HG03097 (cell line): ENCODE measurements around the gene TMEM164.
"Not testable (repeated sequence)": the region's sequence is repeated elsewhere in the genome, so short reads cannot be mapped to it uniquely, and the experiment has no call there.

Experiments used
- ATAC-seq: cut with Tn5 transposase; IDR thresholded peaks from one replicate; pipeline ENCODE4 v1.9.1; 2021; ENCODE audit not compliant: unreplicated experiment, low FRiP score

The TMEM164 gene

GRCh38 chrX:110123331-110123782 lies 120.4 kb downstream of the TMEM164 start:
- ATAC-seq: no peak

DNA sequence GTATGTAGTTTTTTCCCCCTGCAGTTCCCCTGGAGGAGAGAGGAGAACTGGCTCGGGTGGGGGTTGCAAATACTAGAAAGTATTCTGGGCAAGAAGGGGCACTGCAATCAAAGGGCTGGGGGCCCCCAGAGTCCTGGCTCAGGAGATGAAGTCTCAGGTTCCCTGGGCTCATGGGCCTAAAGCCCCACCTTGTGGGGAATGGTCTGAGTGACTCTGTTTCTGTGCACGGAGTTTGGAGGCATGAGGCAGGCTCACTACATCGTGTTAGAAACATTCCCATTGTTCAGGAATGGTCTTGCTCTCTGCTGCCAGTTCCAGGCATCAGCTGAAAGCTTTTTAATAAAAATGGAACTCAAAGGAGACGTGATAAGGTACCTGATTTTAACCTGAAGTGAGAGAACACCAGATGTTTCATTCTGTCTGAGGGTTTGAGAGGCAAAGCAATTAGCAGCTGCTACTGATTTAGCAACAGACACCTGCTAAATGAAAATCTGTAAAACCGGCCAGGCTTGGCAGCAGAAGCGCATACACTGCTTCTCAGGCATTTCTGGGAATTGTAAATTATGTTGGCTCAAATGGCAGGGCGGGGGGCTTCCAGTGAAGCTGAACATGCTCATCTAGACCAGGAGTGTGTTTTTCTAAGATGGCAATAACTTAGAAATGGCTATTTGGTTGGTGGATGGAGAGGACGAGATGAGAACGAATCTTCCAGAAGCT lies 122.7 kb downstream of the TMEM164 start:
- ATAC-seq: no peak

DNA sequence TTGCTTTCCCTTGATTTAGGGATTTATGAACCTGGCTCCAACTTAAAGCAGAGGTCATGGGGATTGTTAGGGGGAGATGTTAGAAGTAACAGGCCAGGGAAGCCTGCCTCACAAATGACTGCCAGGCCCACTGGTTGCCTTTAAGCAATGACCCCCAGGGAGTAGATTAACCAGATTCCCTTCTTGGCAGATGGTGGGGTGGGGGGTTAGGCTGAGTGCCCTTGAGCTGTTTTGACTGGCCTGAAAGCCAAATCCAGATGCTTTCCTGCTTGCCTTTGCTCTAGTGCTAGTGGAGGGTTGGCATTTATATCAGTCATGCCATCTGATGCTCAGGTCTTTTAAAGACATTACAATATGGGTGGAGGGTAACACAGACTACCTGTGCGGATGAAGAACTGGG lies 128.1 kb downstream of the TMEM164 start:
- ATAC-seq: no peak

- no peak for ATAC-seq
Observed at GRCh38 chrX:110132450-110133114, 129.7 kb downstream of the TMEM164 start.

GRCh38 chrX:110133735-110134370 lies 130.9 kb downstream of the TMEM164 start:
- ATAC-seq: no peak

- no peak for ATAC-seq
Observed at GRCh38 chrX:110135618-110136017, 132.7 kb downstream of the TMEM164 start.

DNA sequence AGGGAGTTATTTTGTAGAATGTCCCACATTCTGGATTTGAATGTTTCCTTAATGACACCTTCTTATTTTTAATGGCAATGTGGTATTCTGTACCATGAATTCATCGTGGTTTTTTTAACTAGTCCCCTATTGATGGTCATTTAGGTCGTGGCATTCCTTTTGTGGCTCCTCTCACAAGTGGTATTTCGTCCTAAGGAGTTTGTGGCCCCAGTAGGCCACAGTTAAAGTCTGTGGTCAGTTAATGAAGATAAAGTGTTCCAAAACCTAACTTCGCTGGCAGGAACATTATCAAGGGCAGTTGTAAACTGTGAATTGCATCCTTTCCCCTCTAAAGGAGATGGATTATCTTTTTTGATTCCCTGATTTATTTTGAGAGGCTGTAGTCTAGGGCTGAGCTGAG lies 133.2 kb downstream of the TMEM164 start:
- no peak for ATAC-seq

- no peak for ATAC-seq
Observed at GRCh38 chrX:110138557-110138956, 135.6 kb downstream of the TMEM164 start.

GRCh38 chrX:110139172-110139571 lies 136.3 kb downstream of the TMEM164 start:
- ATAC-seq: no peak

- ATAC-seq: no peak
Observed at GRCh38 chrX:110142096-110142495, 139.2 kb downstream of the TMEM164 start.

DNA sequence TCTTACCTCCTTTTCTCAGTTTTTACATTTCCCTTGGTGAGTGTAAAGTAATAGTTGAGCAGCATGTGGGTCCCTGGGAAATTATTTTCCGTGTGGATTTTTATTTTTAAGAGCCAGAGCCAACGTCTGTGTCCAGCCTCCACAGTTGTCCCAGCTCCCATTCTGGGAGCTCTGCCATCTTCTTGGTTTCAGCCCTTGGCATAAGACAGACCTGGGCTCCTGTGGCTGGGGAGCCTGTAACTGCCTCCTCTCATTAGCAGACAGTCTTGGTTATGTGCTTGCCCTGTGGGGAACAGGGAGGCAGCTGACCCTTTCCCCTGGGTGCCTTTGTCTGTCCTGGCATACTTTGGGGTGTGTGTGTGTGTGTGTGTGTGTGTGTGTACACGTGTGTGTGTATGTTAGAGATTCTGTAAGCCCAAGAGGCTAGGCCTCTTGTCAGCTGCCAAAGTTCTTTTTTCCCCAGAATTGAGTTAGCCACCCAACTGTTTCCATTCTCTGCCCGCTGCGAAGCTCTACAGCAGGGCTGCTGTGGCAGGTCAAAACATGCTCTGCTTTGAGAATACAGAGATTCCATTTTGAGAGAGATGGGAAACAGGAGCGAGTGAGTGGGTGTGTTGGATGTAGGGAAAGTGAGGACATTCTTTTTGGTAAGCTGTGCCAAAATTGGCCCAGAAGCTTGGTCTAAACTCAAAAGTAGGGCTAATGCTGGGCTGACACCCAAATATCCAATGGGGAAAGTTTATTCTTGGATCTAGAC lies 140.7 kb downstream of the TMEM164 start:
- no peak for ATAC-seq

DNA sequence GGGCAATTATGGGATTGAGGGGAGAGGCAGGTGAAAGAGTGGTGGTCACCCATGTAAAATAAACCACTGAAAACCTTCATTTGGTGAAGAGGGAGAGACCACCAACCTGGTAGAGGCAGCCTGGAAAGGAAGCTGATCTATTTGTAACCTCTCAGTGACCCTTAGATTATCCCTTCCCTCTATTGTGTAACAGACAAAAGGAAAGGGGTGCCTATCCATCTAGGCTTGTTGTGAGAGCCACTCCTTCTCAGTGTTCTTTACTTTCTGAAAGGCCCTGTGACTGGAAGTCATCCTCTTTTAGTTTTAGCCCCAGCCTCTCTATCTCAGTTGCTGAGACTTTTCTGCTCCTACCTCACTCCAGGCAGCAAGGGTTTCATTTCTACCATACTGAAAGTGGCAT lies 142.4 kb downstream of the TMEM164 start:
- ATAC-seq: no peak

GRCh38 chrX:110145854-110146253 lies 142.9 kb downstream of the TMEM164 start:
- ATAC-seq: no peak

- ATAC-seq: peak; percentile 54
Observed at GRCh38 chrX:110146521-110146920, 143.6 kb downstream of the TMEM164 start.

DNA sequence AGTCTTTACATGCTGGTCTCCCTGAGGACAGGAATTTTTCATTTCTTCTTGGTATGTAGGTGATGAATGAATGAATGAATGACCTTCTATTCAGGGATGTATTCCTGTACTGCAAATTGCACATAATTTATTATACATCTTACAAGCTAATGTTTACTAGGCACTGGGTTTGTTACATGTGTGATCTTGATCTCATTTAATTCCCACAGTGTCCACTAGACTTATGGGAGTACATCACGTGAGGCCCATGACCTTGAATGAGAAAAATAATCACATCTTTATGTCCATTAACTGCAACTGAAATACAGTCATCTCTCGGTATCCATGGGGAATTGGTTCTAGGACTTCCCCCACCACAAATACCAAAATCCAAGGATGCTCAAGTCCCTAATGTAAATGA lies 150.3 kb downstream of the TMEM164 start:
- ATAC-seq: no peak

DNA sequence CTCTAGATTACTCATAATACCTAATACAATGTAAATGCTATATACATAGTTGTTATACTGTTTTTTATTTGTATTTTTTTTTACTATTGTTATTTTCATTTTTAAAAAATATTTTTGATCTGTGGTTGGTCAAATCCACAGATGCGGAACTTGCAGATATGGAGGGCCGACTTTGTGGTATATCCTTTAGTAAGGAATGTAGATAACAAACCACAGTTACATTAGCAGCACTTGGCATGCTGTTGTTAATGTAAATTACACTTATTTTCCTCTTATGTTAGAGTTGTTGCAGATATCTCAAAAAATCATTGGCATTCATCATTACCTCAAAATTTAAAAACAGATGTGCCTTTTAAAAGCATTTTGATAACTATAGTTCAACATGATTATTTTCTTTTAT lies 151.0 kb downstream of the TMEM164 start:
- ATAC-seq: no peak

DNA sequence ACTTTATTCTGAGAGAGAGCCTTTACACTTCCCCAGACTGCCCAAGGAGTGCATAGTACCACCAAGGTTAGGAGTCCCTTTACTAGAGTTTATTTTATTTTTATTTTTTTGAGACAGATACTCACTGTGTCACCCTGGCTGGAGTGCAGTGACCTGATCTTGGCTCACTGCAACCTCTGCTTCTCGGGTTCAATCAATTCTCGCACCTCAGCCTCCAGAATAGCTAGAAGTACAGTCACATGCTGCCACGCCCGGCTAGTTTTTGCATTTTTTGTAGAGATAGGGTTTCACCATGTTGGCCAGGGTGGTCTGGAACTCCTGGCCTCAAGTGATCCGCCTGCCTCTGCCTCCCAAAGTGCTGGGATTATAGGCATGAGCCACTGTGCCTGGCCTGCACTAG lies 151.4 kb downstream of the TMEM164 start:
- ATAC-seq: not testable (repeated sequence)

DNA sequence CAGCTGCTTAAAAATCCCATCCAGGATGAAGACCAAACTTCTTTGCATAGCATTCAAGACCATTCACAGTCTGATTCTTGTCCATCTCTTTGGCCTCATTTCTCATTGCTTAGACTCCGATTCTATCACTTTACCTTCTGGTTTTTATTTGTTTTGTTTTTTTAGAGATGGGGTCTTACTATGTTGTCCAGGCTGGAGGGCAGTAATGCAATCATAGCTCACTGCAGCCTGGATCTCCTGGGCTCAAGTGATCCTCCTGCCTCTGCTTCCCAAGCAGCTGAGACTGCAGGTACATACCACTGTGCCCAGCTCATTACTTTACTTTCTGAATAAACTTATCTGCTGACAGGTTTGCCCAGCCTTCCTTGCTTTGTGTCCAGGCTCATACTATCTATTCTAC lies 152.8 kb downstream of the TMEM164 start:
- ATAC-seq: no peak

- ATAC-seq: no peak
Observed at GRCh38 chrX:110156167-110156754, 153.3 kb downstream of the TMEM164 start.

DNA sequence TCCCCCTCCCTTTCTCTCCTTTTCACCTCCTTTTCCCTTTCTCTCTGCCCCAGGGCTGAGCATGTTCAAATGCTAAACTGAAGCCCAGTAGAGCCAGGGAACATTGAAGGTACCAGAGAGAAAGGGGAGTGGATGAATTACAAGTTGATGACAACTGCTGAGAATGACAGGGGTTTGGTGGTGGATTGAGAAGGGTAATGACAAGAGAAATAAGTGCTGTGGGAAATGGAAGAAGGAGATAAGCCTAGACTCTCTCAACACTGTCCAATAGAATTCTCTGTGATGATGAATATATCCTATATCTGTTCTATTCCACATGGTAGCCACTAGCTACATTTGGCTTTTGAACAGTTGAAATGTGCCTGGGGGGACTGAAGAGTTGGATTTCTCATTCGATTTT lies 154.5 kb downstream of the TMEM164 start:
- ATAC-seq: no peak

GRCh38 chrX:110159235-110159634 lies 156.3 kb downstream of the TMEM164 start:
- no peak for ATAC-seq
